Esophagus squamous epithelium (tissue), 5 donors: ENCODE data around the gene PRKAB1. TPM values are rescaled to one million over a fixed set of nuclear protein-coding genes. Genes with fewer than 3 reads are reported as not detected.

Experiments used
- DNase-seq: peaks from one replicate; lab custom pipeline; 2025; lab: John Stamatoyannopoulos, UW
- H3K27ac ChIP-seq, 4 donors: fragments of 200-600 bp; sonication (generic); one replicate each; pipeline ENCODE4 v1.5.1; 2016 to 2019; ENCODE audit warnings: mild to moderate bottlenecking in 1 of 4
- H3K27me3 ChIP-seq, 4 donors: fragments of 200-600 bp; sonication (generic); 1 replicate in 3 of 4; 2 replicates in 1 of 4; pipeline versions ENCODE4 v1.5.1 to v1.6.0; 2017 to 2021; ENCODE audit warnings: antibody characterized with exemption in 1 of 4
- H3K36me3 ChIP-seq, 3 donors: fragments of 200-600 bp; sonication (generic); one replicate each; pipeline ENCODE4 v1.5.1; 2016 to 2019
- H3K4me1 ChIP-seq, 3 donors: fragments of 200-600 bp; sonication (generic); one replicate each; pipeline ENCODE4 v1.5.1; 2017 to 2019
- H3K4me3 ChIP-seq, 4 donors: fragments of 200-600 bp; sonication (generic); 1 replicate in 3 of 4; 2 replicates in 1 of 4; pipeline ENCODE4 v1.5.1; 2016 to 2019; ENCODE audit warnings: mild to moderate bottlenecking in 2 of 4, moderate library complexity in 1 of 4
- H3K9me3 ChIP-seq, 3 donors: fragments of 200-600 bp; sonication (generic); one replicate each; pipeline ENCODE4 v1.5.1; 2016 to 2019
- CTCF ChIP-seq, 6 experiments: fragments of 450-650 bp in 4 of 6; fragments of 200-600 bp in 2 of 6; sonication (generic) in 2 of 6; IDR thresholded peaks; one replicate each; pipeline ENCODE4 v1.5.1; 2016 to 2019; ENCODE audit warnings: antibody characterized with exemption in 6 of 6, mild to moderate bottlenecking in 4 of 6, moderate library complexity in 4 of 6
- POLR2A ChIP-seq, 4 donors: fragments of 450-650 bp; IDR thresholded peaks; one replicate each; pipeline ENCODE4 v1.6.1; 2017; ENCODE audit warnings: antibody characterized with exemption in 4 of 4, mild to moderate bottlenecking in 4 of 4, moderate library complexity in 3 of 4
- WGBS, 2 donors: methylation state at CpG; one replicate each; pipeline ENCODE4 v1.1.5; 2018; 5-methylcytosine and 5-hydroxymethylcytosine counted together
- intact Hi-C: fragments of 100-400 bp; cut with DNase I; formaldehyde crosslinking; loops from one replicate; pipeline ENCODE4 v1.15.0; 2022
- total RNA-seq, 4 donors: library from RNA; depleted of rRNA; stranded (reverse); fragments of >200 nt; gene quantifications; one replicate each; pipeline ENCODE4 v1.1.0, GENCODE V29; 2016
- donor health status: DM: yes; HTN: yes; CAD: no.

PRKAB1 gene
- total RNA-seq, 4 donors from 2014 or later: 18.2 to 217 (median 46.7) TPM

- Histone ChIP-seq H3K27me3 (no peaks in the 10 kb centered on the region), H3K9me3 (no peaks in the 10 kb centered on the region), H3K4me1 (peaks cover 17 to 48% (median 18%) of the 10 kb centered on the region in 3 donors), H3K27ac (peak overlapping the region in 3 of 4 donors; percentile 94 to 97 (median 95)), H3K4me3 (peak overlapping the region; percentile 64 to 91 (median 80)), H3K36me3 (peaks cover 0 to 14% (median 0%) of the 10 kb centered on the region in 3 donors)
- TF ChIP-seq POLR2A (IDR thresholded peaks at IDR 0.05) (no peak), CTCF (IDR thresholded peaks at IDR 0.05) (no peak)
- WGBS, 2 donors: 9 to 15% methylated on average over 9 of the region's 9 CpGs
- intact Hi-C loops: no loop called here
- no peak for DNase-seq
Measured at GRCh38 chr12:119666900-119667576, 895 bp upstream of the PRKAB1 start.

DNA sequence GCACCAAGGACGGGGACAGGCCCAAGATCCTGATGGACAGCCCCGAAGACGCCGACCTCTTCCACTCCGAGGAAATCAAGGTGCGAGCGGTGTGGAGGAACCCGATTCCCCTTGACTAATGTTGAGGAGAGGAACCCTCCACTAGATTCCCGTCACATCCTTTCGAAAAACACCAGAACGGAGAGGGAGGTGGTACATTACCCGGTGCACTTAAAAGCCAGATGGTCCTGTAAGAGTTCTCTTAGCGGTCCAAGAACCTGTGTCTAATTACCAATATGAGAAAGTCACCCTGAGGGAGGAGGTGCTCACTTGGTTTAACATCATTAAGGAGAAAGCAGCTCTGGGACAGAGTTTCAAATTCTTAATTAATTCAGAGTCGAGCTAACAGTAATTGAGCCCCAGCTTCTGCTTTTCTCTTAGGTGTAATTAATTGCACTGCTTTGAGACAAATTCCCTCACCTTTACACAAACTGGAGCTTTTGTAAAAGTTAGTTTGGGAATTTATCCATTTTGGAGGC is 450 bp downstream of the PRKAB1 start:
- H3K4me3 ChIP-seq: peak overlapping the region; percentile 64 to 91 (median 80)
- H3K9me3 ChIP-seq: no peaks in the 10 kb centered on the region
- TF ChIP-seq POLR2A (IDR thresholded peaks at IDR 0.05): no peak
- no peak for TF ChIP-seq CTCF (IDR thresholded peaks at IDR 0.05)
- intact Hi-C loops: no loop called here
- DNase-seq: no peak
- H3K27ac ChIP-seq: peak overlapping the region; percentile 94 to 98 (median 96)
- 2 to 7% methylated on average over 6 to 7 of the region's 14 CpGs for WGBS, 2 donors
- H3K4me1 ChIP-seq: peaks cover 17 to 62% (median 26%) of the 10 kb centered on the region in 3 donors
- peaks cover 0 to 28% (median 9%) of the 10 kb centered on the region in 3 donors for H3K36me3 ChIP-seq
- no peaks in the 10 kb centered on the region for H3K27me3 ChIP-seq

DNA sequence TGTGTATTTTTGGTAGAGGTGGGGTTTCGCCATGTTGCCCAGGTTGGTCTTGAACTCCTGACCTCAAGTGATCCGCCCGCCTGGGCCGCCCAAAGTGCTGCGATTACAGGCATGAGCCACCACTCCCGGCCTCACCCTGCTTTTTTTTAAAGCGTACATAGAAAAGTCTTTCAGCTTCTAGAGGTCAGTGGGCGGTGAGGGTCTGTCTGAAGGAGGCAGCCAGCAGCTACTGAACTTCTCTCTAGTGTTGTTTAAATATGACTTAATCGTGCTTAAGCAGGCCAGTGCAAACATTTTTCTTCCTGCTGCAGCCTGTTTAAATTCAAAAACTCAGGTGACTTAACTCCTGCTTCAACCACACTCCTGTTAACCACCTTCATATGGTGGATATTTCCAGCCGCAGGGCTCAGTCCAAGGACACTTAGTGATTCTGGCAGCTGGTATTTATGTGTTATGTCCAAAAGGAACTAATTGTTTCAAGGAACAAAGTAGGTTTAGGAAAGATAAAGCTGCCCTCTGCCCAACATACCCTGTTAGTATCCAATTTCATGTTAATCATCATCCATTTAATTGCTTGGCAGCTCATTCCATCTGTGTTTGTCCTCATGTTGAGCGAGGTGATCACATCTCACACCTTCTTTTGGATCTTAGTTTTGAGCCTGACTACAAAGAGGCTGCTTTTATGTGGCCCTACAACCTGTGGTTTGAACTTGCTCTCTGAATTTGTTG is 2.0 kb downstream of the PRKAB1 start:
- H3K36me3 ChIP-seq: peaks cover 11 to 43% (median 21%) of the 10 kb centered on the region in 3 donors
- peak overlapping the region in 3 of 4 donors; percentile 64 to 91 (median 87) for H3K4me3 ChIP-seq
- TF ChIP-seq CTCF (IDR thresholded peaks at IDR 0.05): no peak
- no peak for TF ChIP-seq POLR2A (IDR thresholded peaks at IDR 0.05)
- DNase-seq: no peak
- H3K27ac ChIP-seq: peak overlapping the region; percentile 85 to 98 (median 94)
- H3K27me3 ChIP-seq: no peaks in the 10 kb centered on the region
- intact Hi-C loops: no loop called here
- H3K4me1 ChIP-seq: peaks cover 17 to 77% (median 30%) of the 10 kb centered on the region in 3 donors
- 42 to 53% methylated on average over 11 of the region's 11 CpGs for WGBS, 2 donors
- H3K9me3 ChIP-seq: no peaks in the 10 kb centered on the region

GRCh38 chr12:119671070-119671469 is 3.1 kb downstream of the PRKAB1 start:
- Histone ChIP-seq H3K27me3 (no peaks in the 10 kb centered on the region), H3K4me3 (peak overlapping the region in 1 of 4 donors; percentile 64), H3K36me3 (peaks cover 13 to 55% (median 21%) of the 10 kb centered on the region in 3 donors), H3K27ac (peak overlapping the region; percentile 85 to 98 (median 94)), H3K9me3 (no peaks in the 10 kb centered on the region), H3K4me1 (peaks cover 17 to 78% (median 30%) of the 10 kb centered on the region in 3 donors)
- no peak for TF ChIP-seq POLR2A (IDR thresholded peaks at IDR 0.05)
- TF ChIP-seq CTCF (IDR thresholded peaks at IDR 0.05): no peak
- DNase-seq: no peak
- intact Hi-C loops: no loop called here
- WGBS, 2 donors: 67 to 70% methylated on average over 3 of the region's 3 CpGs
